GM18520 (cell line): ENCODE data around the gene ZNF654.
A peak's percentile ranks its signal among the peaks of the same experiment; 100 is the strongest.
"Not testable (repeated sequence)": the region's sequence is repeated elsewhere in the genome, so short reads cannot be mapped to it uniquely, and the experiment has no call there.

Experiments
- ATAC-seq: cut with Tn5 transposase; IDR thresholded peaks from one replicate; pipeline ENCODE4 v1.9.1; 2021; ENCODE audit not compliant: unreplicated experiment

The ZNF654 gene

GRCh38 chr3:88059380-88060170 is 520 bp downstream of the ZNF654 start:
- peak; percentile 2 for ATAC-seq

GRCh38 chr3:88061746-88062145 is 2.7 kb downstream of the ZNF654 start:
- no peak for ATAC-seq

GRCh38 chr3:88075072-88075471 is 16.0 kb downstream of the ZNF654 start:
- ATAC-seq = no peak

- no peak for ATAC-seq
Measured at GRCh38 chr3:88075497-88075896, 16.4 kb downstream of the ZNF654 start.

- ATAC-seq = no peak
Measured at GRCh38 chr3:88076712-88077111, 17.7 kb downstream of the ZNF654 start.

GRCh38 chr3:88078932-88079331 is 19.9 kb downstream of the ZNF654 start:
- ATAC-seq = no peak

- no peak for ATAC-seq
Measured at GRCh38 chr3:88082854-88083253, 23.8 kb downstream of the ZNF654 start.

- no peak for ATAC-seq
Measured at GRCh38 chr3:88084097-88084501, 25.0 kb downstream of the ZNF654 start.

- ATAC-seq = no peak
Measured at GRCh38 chr3:88090681-88091080, 31.6 kb downstream of the ZNF654 start.

- ATAC-seq = no peak
Measured at GRCh38 chr3:88092270-88092669, 33.2 kb downstream of the ZNF654 start.

- ATAC-seq = no peak
Measured at GRCh38 chr3:88093266-88093665, 34.2 kb downstream of the ZNF654 start.

GRCh38 chr3:88101142-88101541 is 42.1 kb downstream of the ZNF654 start:
- no peak for ATAC-seq

GRCh38 chr3:88105325-88105724 is 46.3 kb downstream of the ZNF654 start:
- ATAC-seq = no peak

- ATAC-seq = no peak
Measured at GRCh38 chr3:88112289-88112688, 53.2 kb downstream of the ZNF654 start.

- ATAC-seq = peak; percentile 72
Measured at GRCh38 chr3:88113311-88114162, 54.5 kb downstream of the ZNF654 start.

- ATAC-seq = no peak
Measured at GRCh38 chr3:88114878-88115549, 56.0 kb downstream of the ZNF654 start.

GRCh38 chr3:88117683-88118082 is 58.6 kb downstream of the ZNF654 start:
- ATAC-seq = no peak

- not testable (repeated sequence) for ATAC-seq
Measured at GRCh38 chr3:88118603-88119002, 59.5 kb downstream of the ZNF654 start.

- ATAC-seq = no peak
Measured at GRCh38 chr3:88123526-88123925, 64.5 kb downstream of the ZNF654 start.

- ATAC-seq = no peak
Measured at GRCh38 chr3:88131695-88132094, 72.6 kb downstream of the ZNF654 start.

- ATAC-seq = no peak
Measured at GRCh38 chr3:88132894-88133293, 73.8 kb downstream of the ZNF654 start.
